K562 treated with DMSO at 1 percent for 4 hours (cell line): ENCODE data around the gene MPP7. TPM values are rescaled to one million over a fixed set of nuclear protein-coding genes. Genes with fewer than 3 reads are reported as not detected.

Experiments used
- total RNA-seq: library from RNA; unstranded; fragments of 300-600 nt; gene quantifications from 2 replicates; pipeline ENCODE4 v1.2.3, GENCODE V29; 2022; ENCODE audit not compliant: insufficient read depth

Gene MPP7
- 0.29 TPM in 1 of 2 replicates, not detected in the other for total RNA-seq

GRCh38 chr10:28302638-28303488, at the start of gene MPP7:
Gene MPP7 (minus strand): TSS chr10:28303064. CDS start chr10:28238604, 64,460 bp downstream.

Other genes starting within 250 kb of the MPP7 start
- gene WAC, start 230.1 kb upstream of the MPP7 start, total RNA-seq = 62.0 and 73.1 TPM in 2 replicates